ENCODE results near the gene DOCK1.

The DOCK1 gene

DNA sequence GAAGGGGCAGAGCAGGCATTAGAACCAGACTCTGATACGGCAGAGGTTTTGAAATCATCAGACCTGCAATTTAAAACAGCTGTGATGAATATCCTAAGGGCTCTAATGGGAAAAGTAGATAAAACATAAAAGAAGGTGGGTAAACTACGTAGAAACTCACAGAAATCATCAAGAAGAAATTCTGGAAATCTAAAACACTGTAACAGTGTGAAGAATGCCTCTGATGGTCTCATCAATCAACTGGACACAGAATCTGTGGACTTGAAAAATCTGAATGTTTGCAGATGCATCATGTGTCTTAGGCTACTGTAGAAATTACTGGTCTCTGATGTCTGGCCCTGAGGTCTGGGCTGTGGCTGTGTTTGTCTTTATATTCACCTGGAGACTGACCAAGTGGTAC, 470.8 kb downstream of the DOCK1 start:
- no peak for DNase-seq (ENCODE audit: low read depth)
- TF ChIP-seq, protein P1, sequence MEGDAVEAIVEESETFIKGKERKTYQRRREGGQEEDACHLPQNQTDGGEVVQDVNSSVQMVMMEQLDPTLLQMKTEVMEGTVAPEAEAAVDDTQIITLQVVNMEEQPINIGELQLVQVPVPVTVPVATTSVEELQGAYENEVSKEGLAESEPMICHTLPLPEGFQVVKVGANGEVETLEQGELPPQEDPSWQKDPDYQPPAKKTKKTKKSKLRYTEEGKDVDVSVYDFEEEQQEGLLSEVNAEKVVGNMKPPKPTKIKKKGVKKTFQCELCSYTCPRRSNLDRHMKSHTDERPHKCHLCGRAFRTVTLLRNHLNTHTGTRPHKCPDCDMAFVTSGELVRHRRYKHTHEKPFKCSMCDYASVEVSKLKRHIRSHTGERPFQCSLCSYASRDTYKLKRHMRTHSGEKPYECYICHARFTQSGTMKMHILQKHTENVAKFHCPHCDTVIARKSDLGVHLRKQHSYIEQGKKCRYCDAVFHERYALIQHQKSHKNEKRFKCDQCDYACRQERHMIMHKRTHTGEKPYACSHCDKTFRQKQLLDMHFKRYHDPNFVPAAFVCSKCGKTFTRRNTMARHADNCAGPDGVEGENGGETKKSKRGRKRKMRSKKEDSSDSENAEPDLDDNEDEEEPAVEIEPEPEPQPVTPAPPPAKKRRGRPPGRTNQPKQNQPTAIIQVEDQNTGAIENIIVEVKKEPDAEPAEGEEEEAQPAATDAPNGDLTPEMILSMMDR (IDR thresholded peaks at IDR 0.05; ENCODE audit: control insufficient read depth, insufficient read depth, low read depth, low read length, missing control alignments): no peak
- no peak overlapping the region for H3K4me3 ChIP-seq (ENCODE audit: control insufficient read depth, low read depth, low read length)

- DNase-seq (ENCODE audit: low read depth): no peak
- TF ChIP-seq, protein P1 (IDR thresholded peaks at IDR 0.05; ENCODE audit: control insufficient read depth, insufficient read depth, low read depth, low read length, missing control alignments): no peak
These were observed 473.4 kb downstream of the DOCK1 start for GRCh38 chr10:127378628-127379027.

DNA sequence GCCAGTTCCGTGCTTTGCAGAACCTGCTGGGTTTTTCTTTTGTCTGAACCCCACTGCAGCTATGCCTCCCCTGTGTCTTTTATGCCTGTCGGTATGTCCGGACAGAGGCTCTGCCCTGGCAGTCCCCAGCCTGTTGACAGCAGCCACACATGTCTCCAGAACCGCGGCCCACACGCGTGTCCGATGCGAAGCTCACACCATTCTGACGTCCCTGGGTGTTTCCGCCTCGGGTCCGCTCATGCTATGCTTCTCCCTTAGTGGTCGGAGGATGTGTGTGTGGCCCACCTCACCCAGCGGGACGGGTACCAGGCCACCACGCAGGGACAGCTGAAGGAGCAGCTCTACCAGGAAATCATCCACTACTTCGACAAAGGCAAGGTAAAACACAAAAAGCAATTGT, 479.3 kb downstream of the DOCK1 start:
- TF ChIP-seq, protein P1 (IDR thresholded peaks at IDR 0.05; ENCODE audit: control insufficient read depth, insufficient read depth, low read depth, low read length, missing control alignments): no peak
- no peak overlapping the region for H3K4me3 ChIP-seq (ENCODE audit: control insufficient read depth, low read depth, low read length)
- DNase-seq (ENCODE audit: low read depth): no peak

More at GRCh38 chr10:127378628-127379027, 473.4 kb downstream of the DOCK1 start:
- no peak overlapping the region for H3K4me3 ChIP-seq (ENCODE audit: control insufficient read depth, low read depth, low read length)

GRCh38 chr10:127385066-127385465, 479.8 kb downstream of the DOCK1 start:
- TF ChIP-seq, protein P1 (IDR thresholded peaks at IDR 0.05; ENCODE audit: control insufficient read depth, insufficient read depth, low read depth, low read length, missing control alignments): no peak
- no peak for DNase-seq (ENCODE audit: low read depth)
- no peak overlapping the region for H3K4me3 ChIP-seq (ENCODE audit: control insufficient read depth, low read depth, low read length)

GRCh38 chr10:127386606-127387327, 481.5 kb downstream of the DOCK1 start:
- TF ChIP-seq, protein P1 (IDR thresholded peaks at IDR 0.05; ENCODE audit: control insufficient read depth, insufficient read depth, low read depth, low read length, missing control alignments): no peak

GRCh38 chr10:127391875-127392274, 486.6 kb downstream of the DOCK1 start:
- no peak for DNase-seq (ENCODE audit: low read depth)
- TF ChIP-seq, protein P1 (IDR thresholded peaks at IDR 0.05; ENCODE audit: control insufficient read depth, insufficient read depth, low read depth, low read length, missing control alignments): no peak

More at GRCh38 chr10:127386606-127387327, 481.5 kb downstream of the DOCK1 start:
- DNase-seq (ENCODE audit: low read depth): no peak
- no peak overlapping the region for H3K4me3 ChIP-seq (ENCODE audit: control insufficient read depth, low read depth, low read length)

More at GRCh38 chr10:127391875-127392274, 486.6 kb downstream of the DOCK1 start:
- no peak overlapping the region for H3K4me3 ChIP-seq (ENCODE audit: control insufficient read depth, low read depth, low read length)
